ENCODE measurements around the gene LSM7. TPM values are rescaled to one million over a fixed set of nuclear protein-coding genes. Genes with fewer than 3 reads are reported as not detected.
A peak's percentile ranks its signal among the peaks of the same experiment; 100 is the strongest.

LSM7 gene
- total RNA-seq, 8 experiments from 2014 or later, result 143 to 444 (median 296) TPM

DNA sequence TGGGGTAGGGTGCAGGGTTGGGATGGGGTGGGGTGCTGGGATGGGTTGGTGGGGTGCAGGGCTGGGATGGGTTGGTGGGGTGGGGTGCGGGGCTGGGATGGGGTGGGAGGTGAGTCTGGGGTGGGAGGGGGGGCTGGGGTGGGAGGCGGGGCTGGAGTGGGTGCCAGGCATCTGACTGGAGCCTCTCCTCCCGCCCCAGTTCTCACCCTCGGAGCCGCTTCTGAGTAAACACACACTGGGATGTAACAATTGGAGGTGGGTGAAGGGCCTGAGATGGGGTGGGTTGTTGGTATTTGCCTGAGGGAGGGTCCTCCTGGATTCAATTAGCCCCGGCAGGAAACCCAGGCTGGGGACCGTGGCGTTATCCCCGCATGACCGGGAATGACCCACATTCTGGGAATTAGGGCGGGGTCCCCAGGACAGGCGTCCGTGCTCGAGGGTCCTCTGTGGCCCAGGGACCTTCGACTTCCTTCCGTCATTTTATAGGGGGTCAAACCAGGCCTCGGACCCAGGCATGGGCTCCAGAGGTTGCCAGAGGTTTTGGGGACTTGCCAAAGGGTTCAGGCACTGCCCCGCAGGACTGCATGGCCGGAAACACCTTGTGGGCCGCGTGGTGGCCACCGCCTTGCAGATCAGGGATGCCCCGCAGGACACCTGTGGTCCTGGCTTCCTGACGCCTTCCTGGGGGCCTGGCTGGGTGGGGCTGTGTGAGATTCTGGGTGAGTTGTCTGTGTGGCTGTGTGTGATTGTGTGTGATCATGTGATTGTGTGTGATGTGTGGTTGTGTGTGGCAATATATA is 33.1 kb upstream of the LSM7 start:
- 62 to 100% (median 90%) methylated on average over 1 to 5 of the region's 24 CpGs; no CpG with 5 or more reads in 6 of the 10 experiments for WGBS, 10 experiments
- Histone ChIP-seq H3K4me3 (no peak overlapping the region), H3K4me1 (replicated peaks in 1 of 2) (peaks cover 7 to 9% of the 10 kb centered on the region in 2 donors), H3K27ac (no peak overlapping the region)
- in situ Hi-C loops (cut with MboI; ENCODE audit: low pct_unique_long_range_greater_than_20kb in 2 of 9, low sequenced_read_pairs in 9 of 9, unreplicated experiment in 9 of 9), result no loop called here
- ATAC-seq (replicated peaks in 6 of 8), result peak in 3 of 8 experiments; percentile 25 to 35 (median 33)

DNA sequence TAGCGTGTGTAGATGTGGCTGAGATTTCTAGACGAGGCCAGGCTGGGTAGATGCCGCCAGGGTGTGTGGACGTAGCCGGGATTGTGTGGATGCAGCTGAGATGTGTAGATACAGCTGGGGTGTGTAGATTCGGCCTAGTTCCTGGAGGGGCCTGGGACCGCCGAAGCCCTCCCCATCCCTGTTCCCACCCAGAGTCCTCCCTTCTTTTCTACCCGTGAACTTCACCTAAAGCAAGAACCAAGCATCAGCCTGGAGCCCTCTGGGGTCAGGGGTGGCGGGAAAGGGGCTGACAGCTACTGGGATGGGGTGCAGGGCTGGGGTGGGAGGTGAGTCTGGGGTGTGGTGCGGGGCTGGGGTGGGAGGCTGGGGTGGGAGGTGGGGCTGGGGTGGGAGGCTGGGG is 32.4 kb upstream of the LSM7 start:
- in situ Hi-C loops (cut with MboI; ENCODE audit: low pct_unique_long_range_greater_than_20kb in 2 of 9, low sequenced_read_pairs in 9 of 9, unreplicated experiment in 9 of 9), result no loop called here
- Histone ChIP-seq H3K27ac (no peak overlapping the region), H3K4me1 (replicated peaks in 1 of 2) (peaks cover 7 to 9% of the 10 kb centered on the region in 2 donors), H3K4me3 (no peak overlapping the region)
- WGBS, 10 experiments, result 66 to 76% methylated on average over 5 to 6 of the region's 11 CpGs; no CpG with 5 or more reads in 8 of the 10 experiments
- peak in 5 of 8 experiments; percentile 5 to 23 (median 12) for ATAC-seq (replicated peaks in 6 of 8)

DNA sequence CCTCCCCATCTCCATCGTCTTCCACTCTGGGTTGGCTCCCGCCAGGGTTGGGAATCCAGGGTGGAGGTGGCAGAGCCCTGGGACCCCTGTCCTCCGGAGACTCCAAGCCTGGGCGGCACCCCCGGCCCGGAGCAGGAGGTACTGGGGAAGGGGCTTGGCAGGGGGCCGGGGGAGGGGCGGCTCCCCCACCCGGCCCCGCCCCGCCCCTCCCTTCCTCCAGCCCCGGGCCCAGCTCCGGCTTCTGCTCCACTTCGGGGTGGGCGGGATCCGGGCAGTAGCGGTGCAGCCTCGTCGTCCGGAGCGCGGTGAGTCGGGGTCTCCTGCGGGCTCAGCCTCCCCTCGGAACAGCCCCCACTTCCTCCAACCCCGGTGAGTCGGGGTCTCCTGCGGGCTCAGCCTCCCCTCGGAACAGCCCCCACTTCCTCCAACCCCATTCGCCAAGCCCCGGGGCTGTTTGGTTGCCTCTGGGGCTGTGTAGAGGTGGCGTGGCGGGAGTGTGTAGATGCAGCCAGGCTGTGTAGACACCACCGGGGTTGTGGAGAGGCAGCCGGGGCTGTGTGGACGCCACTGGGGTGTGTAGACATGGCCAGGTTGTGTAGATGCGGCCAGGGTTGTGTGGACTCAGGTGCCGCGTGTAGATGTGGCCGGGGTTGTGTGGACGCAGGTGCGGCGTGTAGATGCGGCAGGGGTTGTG is 31.8 kb upstream of the LSM7 start, which contains the start of gene TMPRSS9:
Gene TMPRSS9, plus strand, starts transcription at position 274 of the 694 bp plus-strand sequence. CDS start 29,521 bp downstream, outside the sequence.
- 0 to 100% (median 67%) methylated on average over 1 to 10 of the region's 44 CpGs; no CpG with 5 or more reads in 5 of the 10 experiments for WGBS, 10 experiments
- no peak within 1 kb of the TSS for H3K27ac ChIP-seq
- peaks cover 4 to 9% of the 10 kb centered on the region in 2 donors for H3K4me1 ChIP-seq (replicated peaks in 1 of 2)
- H3K4me3 ChIP-seq, result no peak within 1 kb of the TSS
- peak in 5 of 8 experiments; percentile 28 to 49 (median 42) for ATAC-seq (replicated peaks in 6 of 8)
- in situ Hi-C loops (cut with MboI; ENCODE audit: low pct_unique_long_range_greater_than_20kb in 2 of 9, low sequenced_read_pairs in 9 of 9, unreplicated experiment in 9 of 9), result no loop called here

DNA sequence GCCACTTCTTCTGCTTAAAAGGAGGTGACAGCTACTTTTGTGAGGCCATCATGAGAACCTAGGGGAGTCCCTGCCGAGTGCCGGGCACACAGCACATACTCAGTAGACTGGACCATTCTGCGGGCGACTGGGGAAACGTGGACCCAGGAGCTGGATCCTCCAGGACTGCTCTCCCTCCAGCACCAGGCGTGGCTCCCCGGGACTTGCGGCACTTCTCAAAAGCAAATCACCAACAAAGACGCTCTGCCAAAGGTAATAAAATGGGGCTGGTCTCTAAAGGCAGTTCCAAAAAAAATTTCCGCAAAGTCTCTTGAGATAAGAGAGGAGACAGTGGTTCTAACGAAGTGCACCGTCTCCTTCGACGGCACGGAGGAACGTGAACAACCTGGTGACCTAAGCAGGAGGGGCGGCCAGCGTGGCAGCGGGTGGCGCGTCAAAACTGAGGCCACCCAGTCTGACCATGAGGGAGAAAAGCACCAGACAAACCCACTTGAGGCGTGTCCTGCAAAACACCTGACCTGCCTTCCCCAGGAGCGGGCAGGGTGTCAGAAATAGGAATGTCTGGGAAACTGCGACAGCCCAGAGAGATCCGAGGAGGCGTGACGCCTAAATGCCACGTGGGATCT is 30.3 kb upstream of the LSM7 start:
- H3K4me1 ChIP-seq (replicated peaks in 1 of 2), result peaks cover 0 to 7% of the 10 kb centered on the region in 2 donors

DNA sequence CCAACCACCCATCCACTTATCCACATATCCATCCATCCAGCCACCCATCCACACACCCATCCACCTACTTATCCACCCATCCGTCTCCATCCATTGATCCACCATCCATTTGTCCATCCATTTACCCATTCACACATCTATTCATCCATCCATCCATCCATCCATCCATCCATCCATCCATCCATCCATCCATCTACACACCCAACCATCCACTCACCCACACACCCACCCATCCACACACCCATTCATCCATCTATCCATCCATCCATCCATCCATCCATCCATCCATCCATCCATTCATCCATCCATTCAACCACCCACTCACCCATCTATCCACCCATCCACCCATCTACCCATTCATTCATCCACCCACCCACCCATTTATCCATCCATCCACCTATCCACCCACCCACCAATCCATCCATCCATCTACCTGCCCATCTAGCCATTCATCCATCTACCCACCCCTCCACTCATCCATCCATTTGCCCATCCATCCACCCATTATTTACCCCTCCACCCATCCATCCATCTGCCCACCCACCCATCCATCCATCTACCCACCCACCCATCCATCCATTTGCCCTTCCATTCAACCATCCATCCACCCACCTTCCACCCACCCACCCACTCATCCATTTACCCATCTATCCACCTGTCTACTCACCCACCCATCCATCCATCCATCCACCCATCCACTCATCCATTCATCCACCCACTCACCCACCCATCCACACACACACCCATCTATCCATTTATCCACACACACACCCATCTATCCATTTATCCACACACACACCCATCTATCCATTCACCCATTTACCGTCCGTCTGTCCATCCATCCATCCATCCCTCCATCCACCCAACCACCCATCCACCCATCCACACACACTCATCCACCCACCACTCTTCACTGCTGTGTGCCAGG is 29.2 kb upstream of the LSM7 start:
- ATAC-seq (replicated peaks in 6 of 8), result no peak
- Histone ChIP-seq H3K4me3 (no peak overlapping the region), H3K27ac (no peak overlapping the region), H3K4me1 (replicated peaks in 1 of 2) (peaks cover 0 to 7% of the 10 kb centered on the region in 2 donors)
- in situ Hi-C loops (cut with MboI; ENCODE audit: low pct_unique_long_range_greater_than_20kb in 2 of 9, low sequenced_read_pairs in 9 of 9, unreplicated experiment in 9 of 9), result no loop called here
- 100% methylated on average over 1 of the region's 3 CpGs; no CpG with 5 or more reads in 8 of the 10 experiments for WGBS, 10 experiments

More for the DNA sequence above, 30.3 kb upstream of the LSM7 start:
- Histone ChIP-seq H3K4me3 (no peak overlapping the region), H3K27ac (no peak overlapping the region)
- in situ Hi-C loops (cut with MboI; ENCODE audit: low pct_unique_long_range_greater_than_20kb in 2 of 9, low sequenced_read_pairs in 9 of 9, unreplicated experiment in 9 of 9), result no loop called here
- 42 to 81% (median 68%) methylated on average over 2 to 18 of the region's 28 CpGs; no CpG with 5 or more reads in 2 of the 10 experiments for WGBS, 10 experiments
- no peak for ATAC-seq (replicated peaks in 6 of 8)

DNA sequence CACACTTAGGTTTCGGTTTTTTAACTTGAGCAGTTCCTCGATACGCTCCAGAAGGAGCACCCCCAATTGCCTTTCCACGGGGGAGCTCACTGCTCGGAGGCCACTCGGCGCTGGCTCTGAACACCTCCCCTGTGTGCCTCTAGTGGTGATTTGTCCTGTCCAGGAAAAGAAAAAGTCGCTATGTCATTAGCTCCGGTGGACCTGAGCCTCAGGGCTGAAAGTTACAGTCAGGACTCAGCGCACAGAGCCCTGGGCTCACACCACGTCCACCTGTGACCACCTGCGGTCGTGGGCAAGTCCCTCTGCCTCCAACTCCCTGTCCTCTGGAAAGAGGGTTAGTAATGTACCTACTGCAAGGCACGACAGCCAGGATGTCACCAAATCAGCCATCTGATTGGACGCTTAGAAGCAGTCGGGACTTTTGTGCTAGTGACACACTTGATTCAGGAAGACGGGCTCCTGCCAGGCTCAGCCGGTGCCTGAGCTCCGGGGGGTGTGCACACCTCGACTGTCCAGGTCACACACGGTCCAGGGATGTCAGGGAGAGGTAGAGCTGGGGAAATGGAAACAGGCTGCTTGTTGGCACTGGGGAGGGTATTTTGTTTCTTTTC is 27.8 kb upstream of the LSM7 start:
- peaks cover 0 to 7% of the 10 kb centered on the region in 2 donors for H3K4me1 ChIP-seq (replicated peaks in 1 of 2)
- 0 to 100% (median 75%) methylated on average over 1 to 13 of the region's 21 CpGs; no CpG with 5 or more reads in 2 of the 10 experiments for WGBS, 10 experiments
- H3K4me3 ChIP-seq, result no peak overlapping the region
- ATAC-seq (replicated peaks in 6 of 8), result no peak
- in situ Hi-C loops (cut with MboI; ENCODE audit: low pct_unique_long_range_greater_than_20kb in 2 of 9, low sequenced_read_pairs in 9 of 9, unreplicated experiment in 9 of 9), result no loop called here
- no peak overlapping the region for H3K27ac ChIP-seq

DNA sequence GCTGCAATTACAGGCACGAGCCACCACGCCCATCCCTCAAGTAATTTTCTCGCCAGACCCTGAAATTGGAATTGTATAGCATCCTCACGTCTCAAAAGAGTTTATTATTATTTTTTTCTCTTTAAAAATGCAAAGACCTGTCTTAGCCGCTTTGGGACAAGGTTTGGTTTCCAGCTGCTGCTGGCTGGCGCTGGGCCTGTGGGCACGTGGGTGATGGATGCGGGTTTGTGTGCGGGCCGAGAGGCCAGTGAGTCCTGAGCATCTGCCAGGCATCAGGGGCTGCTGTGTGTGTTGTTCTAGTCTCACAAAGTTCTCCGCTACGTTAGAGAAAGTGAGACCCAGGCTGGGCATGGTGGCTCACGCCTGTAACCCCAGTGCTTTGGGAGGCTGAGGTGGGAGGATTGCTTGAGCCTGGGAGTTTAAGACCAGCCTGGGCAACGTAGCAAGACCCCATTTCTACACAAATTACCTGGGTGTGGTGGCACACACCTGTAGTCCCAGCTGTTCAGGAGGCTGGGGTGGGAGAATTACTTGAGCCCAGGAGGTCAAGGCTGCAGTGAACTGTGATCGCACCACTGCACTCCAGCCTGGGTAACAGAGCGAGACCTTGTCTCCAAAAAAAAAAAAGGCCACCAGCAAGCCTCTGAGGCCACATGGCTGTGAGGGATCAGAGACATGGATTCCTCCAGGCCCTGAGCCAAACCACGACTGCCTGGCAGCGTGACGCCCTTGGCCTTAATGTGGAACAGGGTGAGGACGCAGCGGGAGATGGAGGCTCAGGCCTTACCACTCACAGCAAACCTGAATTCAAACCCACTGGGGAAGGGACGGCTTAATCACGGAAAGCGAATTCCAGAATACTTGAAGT is 27.0 kb upstream of the LSM7 start:
- peak in 2 of 8 experiments; percentile 24 to 77 for ATAC-seq (replicated peaks in 6 of 8)
- H3K27ac ChIP-seq, result no peak overlapping the region
- WGBS, 10 experiments, result 34 to 100% (median 96%) methylated on average over 1 to 10 of the region's 24 CpGs; no CpG with 5 or more reads in 3 of the 10 experiments
- H3K4me1 ChIP-seq (replicated peaks in 1 of 2), result peaks cover 0 to 7% of the 10 kb centered on the region in 2 donors
- H3K4me3 ChIP-seq, result no peak overlapping the region
- in situ Hi-C loops (cut with MboI; ENCODE audit: low pct_unique_long_range_greater_than_20kb in 2 of 9, low sequenced_read_pairs in 9 of 9, unreplicated experiment in 9 of 9), result no loop called here

DNA sequence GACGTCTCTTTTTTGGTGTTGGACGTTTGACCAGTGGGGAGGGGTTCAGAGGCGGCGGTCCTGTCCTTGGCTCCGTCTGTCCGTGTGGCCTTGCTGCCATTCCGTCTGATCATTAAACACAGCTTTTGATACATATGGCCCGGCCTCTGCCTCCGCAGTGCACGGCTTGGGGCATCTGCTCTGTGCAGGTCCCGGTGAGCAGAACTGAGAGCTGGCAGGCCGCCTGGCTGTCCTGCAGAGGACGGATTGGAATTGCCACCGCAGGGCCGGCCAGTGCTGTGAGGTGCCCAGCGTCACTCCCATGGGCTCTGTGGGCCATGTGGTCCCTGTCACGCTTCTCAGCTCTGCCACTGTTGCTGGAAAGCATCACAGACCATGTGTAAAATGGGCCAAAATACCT is 26.3 kb upstream of the LSM7 start:
- no peak overlapping the region for H3K4me3 ChIP-seq
- ATAC-seq (replicated peaks in 6 of 8), result no peak
- H3K27ac ChIP-seq, result no peak overlapping the region
- in situ Hi-C loops (cut with MboI; ENCODE audit: low pct_unique_long_range_greater_than_20kb in 2 of 9, low sequenced_read_pairs in 9 of 9, unreplicated experiment in 9 of 9), result no loop called here
- WGBS, 10 experiments, result 86 to 90% methylated on average over 4 to 6 of the region's 17 CpGs; no CpG with 5 or more reads in 8 of the 10 experiments
- H3K4me1 ChIP-seq (replicated peaks in 1 of 2), result no peaks in the 10 kb centered on the region

DNA sequence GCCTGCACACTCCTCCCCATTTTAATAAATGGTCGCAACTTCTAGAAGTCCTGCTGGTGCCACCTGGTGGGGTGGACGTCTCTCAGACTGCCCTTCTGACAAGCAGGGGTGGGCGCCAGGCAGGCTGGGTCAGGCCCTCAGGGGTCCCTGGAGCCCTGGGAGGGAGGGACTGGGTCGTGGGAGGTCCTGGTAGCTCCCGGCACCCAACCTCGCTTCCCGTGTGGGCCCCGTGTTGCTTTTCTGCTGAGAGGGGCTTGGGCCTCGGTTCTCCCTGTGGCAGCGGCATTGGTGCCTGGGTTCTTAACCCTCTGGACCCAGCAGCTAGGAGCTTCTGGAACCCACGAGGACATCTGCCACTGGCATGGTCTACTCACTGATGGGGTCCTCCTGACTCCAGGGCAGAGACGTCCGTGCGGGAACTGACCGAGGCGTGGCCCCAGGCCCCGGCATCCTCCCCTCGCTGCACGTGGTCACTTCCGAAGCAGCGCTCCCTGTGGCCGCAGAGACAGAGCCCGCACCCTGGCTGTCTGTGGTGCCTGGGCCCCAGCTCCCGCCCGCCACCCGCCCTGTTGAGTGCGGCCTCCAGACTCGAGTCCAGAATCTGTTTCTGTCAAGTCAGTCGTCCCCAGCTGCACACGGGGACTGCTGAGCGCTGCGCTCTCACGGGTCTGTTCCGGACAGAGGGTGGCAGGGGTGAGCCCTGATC is 25.7 kb upstream of the LSM7 start:
- peak in 1 of 8 experiments; percentile 10 for ATAC-seq (replicated peaks in 6 of 8)
- in situ Hi-C loops (cut with MboI; ENCODE audit: low pct_unique_long_range_greater_than_20kb in 2 of 9, low sequenced_read_pairs in 9 of 9, unreplicated experiment in 9 of 9), result no loop called here
- no peaks in the 10 kb centered on the region for H3K4me1 ChIP-seq (replicated peaks in 1 of 2)
- 70 to 94% methylated on average over 2 to 7 of the region's 34 CpGs; no CpG with 5 or more reads in 8 of the 10 experiments for WGBS, 10 experiments
- no peak overlapping the region for H3K4me3 ChIP-seq
- no peak overlapping the region for H3K27ac ChIP-seq

DNA sequence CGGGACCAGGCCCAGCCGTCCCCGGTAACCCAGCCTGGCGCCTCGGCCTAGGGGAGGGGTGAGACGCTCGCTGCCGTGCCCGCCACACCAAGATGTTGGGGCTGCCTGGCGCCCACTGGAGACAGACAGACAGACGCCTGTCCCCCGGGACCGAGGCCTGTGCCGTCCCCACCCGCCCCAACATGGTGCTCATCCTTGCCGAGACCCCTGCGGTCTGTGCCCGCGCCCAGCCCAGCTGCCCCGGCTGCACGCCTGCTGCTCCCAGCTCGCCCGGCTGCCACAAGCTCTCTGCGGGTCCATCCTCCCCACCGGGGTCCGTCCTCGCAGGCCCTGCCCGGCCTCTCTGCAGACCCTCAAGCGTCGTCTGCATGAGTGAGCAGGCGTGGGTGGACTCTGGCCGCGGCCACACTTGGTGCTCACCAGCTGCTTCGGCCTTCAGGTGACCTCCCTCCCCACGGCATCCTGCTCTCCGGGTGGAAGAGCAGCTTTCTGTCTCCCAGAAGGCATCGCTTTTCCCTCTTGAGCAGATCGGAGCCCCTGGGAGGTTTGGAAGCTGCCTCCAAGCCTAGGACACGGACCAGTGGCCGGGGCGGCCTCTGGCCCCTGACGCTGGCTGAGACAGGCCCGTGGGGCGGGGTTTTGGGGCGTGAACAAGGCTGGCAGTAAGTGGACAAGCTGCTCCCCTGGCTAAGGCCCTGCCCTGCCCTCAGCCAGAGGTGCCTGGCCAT is 24.9 kb upstream of the LSM7 start:
- H3K27ac ChIP-seq, result no peak overlapping the region
- ATAC-seq (replicated peaks in 6 of 8), result peak in 4 of 8 experiments; percentile 20 to 26 (median 24)
- H3K4me1 ChIP-seq (replicated peaks in 1 of 2), result no peaks in the 10 kb centered on the region
- 80 to 100% methylated on average over 1 to 6 of the region's 45 CpGs; no CpG with 5 or more reads in 8 of the 10 experiments for WGBS, 10 experiments
- in situ Hi-C loops (cut with MboI; ENCODE audit: low pct_unique_long_range_greater_than_20kb in 2 of 9, low sequenced_read_pairs in 9 of 9, unreplicated experiment in 9 of 9), result no loop called here
- H3K4me3 ChIP-seq, result no peak overlapping the region

Measured in motor neuron (in vitro differentiated cells).